22Rv1 (cell line): ENCODE measurements around the gene IMMP2L.
"Not testable (repeated sequence)": the region's sequence is repeated elsewhere in the genome, so short reads cannot be mapped to it uniquely, and the experiment has no call there.

Source experiments
- H3K27ac ChIP-seq: fragments of 450-650 bp; 2 replicates; pipeline ENCODE4 v1.5.1; 2017
- CTCF ChIP-seq: fragments of 450-650 bp; IDR thresholded peaks from 2 replicates; pipeline ENCODE4 v1.5.1; 2017; ENCODE audit warnings: mild to moderate bottlenecking
- ZFX ChIP-seq: fragments of 450-650 bp; IDR thresholded peaks from 2 replicates; pipeline ENCODE4 v1.6.1; 2017; ENCODE audit warnings: antibody characterized with exemption, borderline replicate concordance

The IMMP2L gene

GRCh38 chr7:111474723-111475418, 87.4 kb downstream of the IMMP2L start:
- TF ChIP-seq ZFX: no peak
- no peak for TF ChIP-seq CTCF

GRCh38 chr7:111473449-111474198, 88.7 kb downstream of the IMMP2L start:
- TF ChIP-seq CTCF (no peak), ZFX (no peak)
- H3K27ac ChIP-seq: no peak overlapping the region

More at GRCh38 chr7:111474723-111475418, 87.4 kb downstream of the IMMP2L start:
- no peak overlapping the region for H3K27ac ChIP-seq

DNA sequence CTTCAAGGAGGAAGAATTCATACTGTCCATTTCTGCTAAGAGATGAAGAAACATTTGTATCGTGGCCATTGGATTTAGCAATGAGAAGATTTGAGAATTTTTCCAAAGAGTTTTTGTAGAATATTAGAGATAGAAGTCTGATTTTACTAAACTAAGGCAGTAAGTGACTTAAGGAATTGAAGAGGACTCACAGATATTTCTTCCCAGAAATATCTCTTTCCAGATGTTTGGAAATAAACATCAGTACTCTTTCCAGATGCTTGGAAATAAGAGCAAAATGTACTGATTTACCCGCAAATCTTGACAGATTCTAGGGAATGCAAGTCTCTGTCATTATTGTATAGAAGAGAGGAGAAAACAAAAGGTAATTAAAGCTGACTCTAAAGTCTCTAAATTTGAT, 91.3 kb downstream of the IMMP2L start:
- no peak overlapping the region for H3K27ac ChIP-seq
- TF ChIP-seq CTCF (no peak), ZFX (no peak)

DNA sequence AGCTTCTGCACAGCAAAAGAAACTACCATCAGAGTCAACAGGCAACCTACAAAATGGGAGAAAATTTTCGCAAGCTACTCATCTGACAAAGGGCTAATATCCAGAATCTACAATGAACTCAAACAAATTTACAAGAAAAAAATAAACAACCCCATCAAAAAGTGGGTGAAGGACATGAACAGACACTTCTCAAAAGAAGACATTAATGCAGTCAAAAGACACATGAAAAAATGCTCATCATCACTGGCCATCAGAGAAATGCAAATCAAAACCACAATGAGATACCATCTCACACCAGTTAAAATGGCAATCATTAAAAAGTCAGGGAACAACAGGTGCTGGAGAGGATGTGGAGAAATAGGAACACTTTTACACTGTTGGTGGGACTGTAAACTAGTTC, 92.4 kb downstream of the IMMP2L start:
- H3K27ac ChIP-seq: not testable (repeated sequence)

DNA sequence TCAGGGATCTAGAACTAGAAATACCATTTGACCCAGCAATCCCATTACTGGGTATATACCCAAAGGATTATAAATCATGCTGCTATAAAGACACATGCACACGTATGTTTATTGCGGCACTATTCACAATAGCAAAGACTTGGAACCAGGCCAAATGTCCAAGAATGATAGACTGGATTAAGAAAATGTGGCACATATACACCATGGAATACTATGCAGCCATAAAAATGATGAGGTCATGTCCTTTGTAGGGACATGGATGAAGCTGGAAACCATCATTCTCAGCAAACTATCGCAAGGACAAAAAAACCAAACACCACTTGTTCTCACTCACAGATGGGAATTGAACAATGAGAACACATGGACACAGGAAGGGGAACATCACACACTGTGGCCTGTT, 96.5 kb downstream of the IMMP2L start:
- H3K27ac ChIP-seq: not testable (repeated sequence)

DNA sequence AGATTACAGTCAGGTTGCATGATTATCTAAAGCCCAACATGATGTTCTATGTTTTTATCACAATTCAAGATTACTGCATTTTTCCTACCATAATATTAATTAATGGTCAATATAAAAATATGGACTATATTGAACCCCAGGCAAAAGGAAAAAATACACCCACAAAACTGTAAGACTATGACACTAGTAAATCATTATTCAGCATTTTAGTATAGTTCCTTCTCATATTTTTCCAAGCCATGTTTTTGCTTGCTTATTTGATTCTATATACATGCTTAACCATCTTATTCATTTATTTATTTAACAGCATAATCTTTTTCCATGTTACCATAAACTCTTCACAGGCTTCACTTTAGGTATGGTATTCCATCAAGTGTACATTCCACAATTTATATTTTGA, 101.6 kb downstream of the IMMP2L start:
- TF ChIP-seq ZFX: no peak
- no peak overlapping the region for H3K27ac ChIP-seq

DNA sequence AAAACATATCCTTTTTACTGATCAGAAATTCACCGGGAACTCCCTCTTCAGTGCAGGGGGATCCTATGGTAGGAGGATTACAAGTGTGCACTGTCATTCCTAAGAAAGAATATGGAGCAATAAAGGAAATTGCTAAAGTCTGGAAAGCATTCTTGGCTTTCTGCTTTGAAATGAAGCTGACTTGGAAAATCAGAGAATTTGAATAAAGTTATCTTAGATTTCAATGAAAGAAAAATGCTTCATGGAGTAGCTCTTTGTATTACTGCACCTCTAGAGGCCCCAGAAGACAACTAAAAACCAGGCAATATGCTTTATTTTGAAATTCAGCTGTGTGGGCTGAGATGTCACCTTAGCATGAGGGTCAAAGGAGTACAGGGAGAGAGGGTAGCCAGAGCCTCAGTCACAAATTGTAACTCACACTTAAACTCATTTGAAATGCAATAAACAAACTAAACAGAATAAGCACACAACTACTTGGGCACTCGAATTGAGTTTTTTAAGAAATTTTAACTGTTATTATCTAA, 102.5 kb downstream of the IMMP2L start:
- no peak overlapping the region for H3K27ac ChIP-seq
- TF ChIP-seq CTCF (no peak), ZFX (no peak)

DNA sequence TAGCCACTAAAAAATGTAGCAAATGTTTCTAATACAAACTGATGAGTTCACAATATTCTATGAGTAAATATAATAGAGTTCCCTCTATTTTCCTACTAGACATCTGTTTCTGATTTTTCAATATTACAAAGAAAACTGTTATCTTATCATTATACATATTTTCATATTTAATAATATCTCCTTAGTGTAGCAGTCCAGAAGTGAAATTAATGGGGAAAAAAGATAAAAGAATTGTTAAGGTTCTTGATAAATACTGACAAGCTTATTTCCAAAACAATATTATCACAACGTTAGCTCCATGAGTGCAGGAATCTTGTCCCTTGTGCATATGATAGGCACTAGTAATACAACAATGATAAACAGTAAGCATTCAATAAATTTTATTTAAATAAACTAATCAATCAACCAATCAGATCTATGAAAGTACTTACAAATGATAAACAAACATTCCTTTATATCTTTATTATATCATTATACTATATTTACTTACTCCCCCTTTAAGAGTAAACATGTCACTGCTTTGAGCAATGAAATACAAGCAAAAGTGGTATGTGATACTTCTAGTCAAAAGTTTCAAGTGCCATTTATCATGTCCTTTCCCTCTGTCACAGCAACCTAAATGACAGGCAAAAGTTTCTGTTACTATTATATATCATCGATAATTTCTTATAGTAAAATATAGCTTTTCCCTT, 103.1 kb downstream of the IMMP2L start:
- no peak overlapping the region for H3K27ac ChIP-seq
- no peak for TF ChIP-seq CTCF
- TF ChIP-seq ZFX: no peak

- H3K27ac ChIP-seq: not testable (repeated sequence)
Observed at GRCh38 chr7:111450705-111451104, 111.6 kb downstream of the IMMP2L start.

GRCh38 chr7:111447502-111447901, 114.8 kb downstream of the IMMP2L start:
- not testable (repeated sequence) for H3K27ac ChIP-seq
